ENCODE data around the gene ANO10. TPM values are rescaled to one million over a fixed set of nuclear protein-coding genes. Genes with fewer than 3 reads are reported as not detected.

The ANO10 gene
- total RNA-seq, 4 donors from 2014 or later = 28.0 to 41.8 (median 33.9) TPM

- TF ChIP-seq CTCF (IDR thresholded peaks at IDR 0.05; ENCODE audit: low read depth) = no peak
Measured at GRCh38 chr3:43366481-43366880, 255.3 kb downstream of the ANO10 start.

- TF ChIP-seq CTCF (IDR thresholded peaks at IDR 0.05; ENCODE audit: low read depth) = no peak
Measured at GRCh38 chr3:43365601-43366305, 256.1 kb downstream of the ANO10 start.

GRCh38 chr3:43364926-43365325 lies 256.9 kb downstream of the ANO10 start:
- no peak for TF ChIP-seq CTCF (IDR thresholded peaks at IDR 0.05; ENCODE audit: low read depth)

- no peak for TF ChIP-seq CTCF (IDR thresholded peaks at IDR 0.05; ENCODE audit: low read depth)
Measured at GRCh38 chr3:43364494-43364893, 257.3 kb downstream of the ANO10 start.

- TF ChIP-seq CTCF (IDR thresholded peaks at IDR 0.05; ENCODE audit: low read depth) = no peak
Measured at GRCh38 chr3:43363621-43364266, 258.1 kb downstream of the ANO10 start.

- TF ChIP-seq CTCF (IDR thresholded peaks at IDR 0.05; ENCODE audit: low read depth) = no peak
Measured at GRCh38 chr3:43362961-43363360, 258.9 kb downstream of the ANO10 start.

- no peak for TF ChIP-seq CTCF (IDR thresholded peaks at IDR 0.05; ENCODE audit: low read depth)
Measured at GRCh38 chr3:43362183-43362582, 259.6 kb downstream of the ANO10 start.

Measured in subcutaneous adipose tissue (tissue), 4 donors.